ENCODE measurements around the gene GOLIM4. TPM values are rescaled to one million over a fixed set of nuclear protein-coding genes. Genes with fewer than 3 reads are reported as not detected.

GOLIM4 gene
- polyA plus RNA-seq, 1 of the 3 experiments (the other 2 are of a cell fraction) = 42.3 TPM

DNA sequence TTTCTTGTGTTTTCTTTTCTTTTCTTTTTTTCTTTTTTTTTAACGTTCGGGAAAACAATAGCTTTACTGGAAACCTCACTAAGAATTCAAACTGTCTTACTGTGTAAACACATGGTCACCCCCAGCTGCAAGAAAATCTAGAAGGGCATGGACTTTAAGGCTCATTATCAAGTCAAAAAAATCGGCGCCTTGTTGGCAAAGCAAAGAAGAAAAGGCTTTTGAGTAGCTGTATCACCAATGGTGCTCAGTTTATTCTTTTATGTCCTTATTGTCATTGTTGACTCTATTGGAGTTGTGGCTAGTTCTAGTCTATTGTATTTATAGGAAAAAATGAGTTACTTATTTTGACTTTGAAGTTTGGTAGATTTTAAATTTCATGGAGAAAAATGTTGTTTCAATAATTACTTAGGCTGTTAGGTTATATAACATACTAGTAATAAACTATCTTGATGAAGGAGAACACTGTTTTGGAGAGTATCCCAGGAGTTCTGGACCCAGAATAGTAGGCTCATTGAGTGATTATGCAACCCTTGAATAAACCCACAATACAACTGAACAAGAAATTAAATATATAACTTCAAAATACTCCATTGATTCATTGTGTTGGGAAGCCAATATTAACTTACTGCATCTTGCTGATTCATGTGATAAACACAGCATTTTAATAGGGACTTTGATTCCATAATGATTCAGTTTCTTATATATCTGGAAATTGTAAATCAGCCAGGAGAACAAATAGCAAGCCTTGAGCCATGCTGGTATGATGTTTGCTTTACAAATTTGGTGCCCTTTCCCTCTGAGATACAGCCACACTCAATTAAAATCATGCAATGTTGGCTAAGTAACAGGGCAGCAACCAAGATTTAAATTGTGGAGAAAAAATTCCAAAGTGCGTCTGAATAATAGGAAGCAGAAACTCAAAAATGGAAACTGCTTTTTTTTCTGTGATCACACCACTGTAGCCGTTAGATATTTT lies 27.8 kb upstream of the GOLIM4 start:
- Histone ChIP-seq H3K4me2 (no peak overlapping the region), H4K20me1 (ENCODE audit: insufficient read depth) (no peaks in the 10 kb centered on the region), H3K4me3 (ENCODE audit: low read depth in 2 of 2, low read length in 1 of 2) (no peak overlapping the region), H3K36me3 (replicated peaks in 1 of 2; ENCODE audit: control insufficient read depth in 1 of 2, insufficient read depth in 2 of 2, low read length in 1 of 2) (no peaks in the 10 kb centered on the region), H3K79me2 (ENCODE audit: insufficient read depth) (no peaks in the 10 kb centered on the region), H3K9ac (no peak overlapping the region), H3K9me2 (no peaks in the 10 kb centered on the region), H2AFZ (ENCODE audit: low read depth) (no peak overlapping the region; the same call in 1 of the 2 replicates), H3K27me3 (ENCODE audit: insufficient read depth) (no peaks in the 10 kb centered on the region), H3K9me3 (no peaks in the 10 kb centered on the region), H3K27ac (ENCODE audit: low read depth in 2 of 2, low read length in 1 of 2) (no peak overlapping the region), H3F3A (replicated peaks; ENCODE audit: insufficient read depth) (peaks cover 9% of the 10 kb centered on the region), H3K4me1 (ENCODE audit: control insufficient read depth in 1 of 2, insufficient read depth in 2 of 2, low read depth in 1 of 2, low read length in 1 of 2) (no peaks in the 10 kb centered on the region)
- TF ChIP-seq RCOR1 (IDR thresholded peaks at IDR 0.05; ENCODE audit: low read length) = no peak
- TF ChIP-seq, protein P1, sequence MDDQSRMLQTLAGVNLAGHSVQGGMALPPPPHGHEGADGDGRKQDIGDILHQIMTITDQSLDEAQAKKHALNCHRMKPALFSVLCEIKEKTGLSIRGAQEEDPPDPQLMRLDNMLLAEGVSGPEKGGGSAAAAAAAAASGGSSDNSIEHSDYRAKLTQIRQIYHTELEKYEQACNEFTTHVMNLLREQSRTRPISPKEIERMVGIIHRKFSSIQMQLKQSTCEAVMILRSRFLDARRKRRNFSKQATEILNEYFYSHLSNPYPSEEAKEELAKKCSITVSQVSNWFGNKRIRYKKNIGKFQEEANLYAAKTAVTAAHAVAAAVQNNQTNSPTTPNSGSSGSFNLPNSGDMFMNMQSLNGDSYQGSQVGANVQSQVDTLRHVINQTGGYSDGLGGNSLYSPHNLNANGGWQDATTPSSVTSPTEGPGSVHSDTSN (IDR thresholded peaks at IDR 0.05) = 0 out of 2 replicates have a peak, but pooled peaks have one; percentile 4
- WGBS (ENCODE audit: low lambda C conversion rate) = 65% methylated on average over 6 of the region's 6 CpGs
- DNase-seq = no peak
- POLR2A ChIA-PET = no interaction called here
- CTCF ChIA-PET = no interaction called here

- CTCF ChIA-PET = no interaction called here
- POLR2A ChIA-PET = no interaction called here
- Histone ChIP-seq H3K4me2 (no peak overlapping the region), H3K27me3 (ENCODE audit: insufficient read depth) (no peaks in the 10 kb centered on the region), H3F3A (replicated peaks; ENCODE audit: insufficient read depth) (peaks cover 9% of the 10 kb centered on the region), H3K9me2 (no peaks in the 10 kb centered on the region), H3K4me1 (ENCODE audit: control insufficient read depth in 1 of 2, insufficient read depth in 2 of 2, low read depth in 1 of 2, low read length in 1 of 2) (no peaks in the 10 kb centered on the region; a peak in 1 of 4 replicates), H3K27ac (ENCODE audit: low read depth in 2 of 2, low read length in 1 of 2) (no peak overlapping the region), H4K20me1 (ENCODE audit: insufficient read depth) (no peaks in the 10 kb centered on the region), H3K9me3 (no peaks in the 10 kb centered on the region), H3K79me2 (ENCODE audit: insufficient read depth) (no peaks in the 10 kb centered on the region), H3K4me3 (ENCODE audit: low read depth in 2 of 2, low read length in 1 of 2) (no peak overlapping the region), H3K36me3 (replicated peaks in 1 of 2; ENCODE audit: control insufficient read depth in 1 of 2, insufficient read depth in 2 of 2, low read length in 1 of 2) (no peaks in the 10 kb centered on the region), H2AFZ (ENCODE audit: low read depth) (no peak overlapping the region; the same call in 1 of the 2 replicates), H3K9ac (no peak overlapping the region)
- 26% methylated on average over 4 of the region's 4 CpGs for WGBS (ENCODE audit: low lambda C conversion rate)
- TF ChIP-seq ZBTB33 (IDR thresholded peaks at IDR 0.05; ENCODE audit: borderline replicate concordance, low read depth) (no peak), EP300 (IDR thresholded peaks at IDR 0.05; ENCODE audit: borderline replicate concordance in 1 of 2, low read depth in 1 of 2, low read length in 1 of 2) (no peak), SMC3 (IDR thresholded peaks at IDR 0.05; ENCODE audit: low read depth, low read length) (no peak), RCOR1 (IDR thresholded peaks at IDR 0.05; ENCODE audit: low read length) (no peak), TEAD4 (IDR thresholded peaks at IDR 0.05; ENCODE audit: borderline replicate concordance, insufficient read depth) (no peak), FOXJ3 (CRISPR knock-in tag; IDR thresholded peaks at IDR 0.05) (no peak), FOSL2 (IDR thresholded peaks at IDR 0.05; ENCODE audit: borderline replicate concordance, low read depth) (no peak), REST (IDR thresholded peaks at IDR 0.05; ENCODE audit: low read depth, low read length) (no peak), NRF1 (IDR thresholded peaks at IDR 0.05; ENCODE audit: low read depth, low read length) (no peak), ELF1 (IDR thresholded peaks at IDR 0.05) (no peak), GABPA (IDR thresholded peaks at IDR 0.05; ENCODE audit: low read depth) (no peak), YY1 (IDR thresholded peaks at IDR 0.05; ENCODE audit: low read depth) (no peak)
- DNase-seq = peak; percentile 17
These were observed 25.7 kb upstream of the GOLIM4 start for GRCh38 chr3:168121184-168122017.
